Stimulated activated CD8-positive, alpha-beta memory T cell treated with anti-CD3 and anti-CD28 coated beads, Interleukin-4, amount 100 ng/mL, for 4 hours (primary cell): ENCODE data around the gene KCNQ5.

Experiments used
- DNase-seq, 2 donors: peaks; one replicate each; pipeline ENCODE4 v3.0.0-alpha.2; 2020; ENCODE audit warnings: low read depth in 2 of 2, low spot score in 1 of 2

Gene KCNQ5

GRCh38 chr6:73088138-73088813 is 466.4 kb downstream of the KCNQ5 start:
- no peak for DNase-seq

DNA sequence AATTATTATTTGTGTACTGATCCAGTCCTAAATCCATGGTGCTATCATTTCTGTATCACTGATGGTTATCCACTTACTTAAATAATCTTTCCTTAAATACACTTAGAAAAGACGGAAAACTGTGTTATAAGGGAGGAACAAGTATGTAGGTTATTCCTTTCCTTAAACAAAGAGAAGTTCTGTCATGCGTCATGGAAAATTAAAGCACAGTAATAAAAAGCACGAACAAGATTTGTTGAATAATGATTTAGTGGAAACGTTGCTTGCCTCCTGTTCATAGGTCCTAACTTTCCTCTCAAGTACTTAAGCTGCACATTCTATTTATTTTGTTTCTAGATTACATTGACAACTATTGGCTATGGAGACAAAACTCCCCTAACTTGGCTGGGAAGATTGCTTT is 483.1 kb downstream of the KCNQ5 start:
- no peak for DNase-seq

DNA sequence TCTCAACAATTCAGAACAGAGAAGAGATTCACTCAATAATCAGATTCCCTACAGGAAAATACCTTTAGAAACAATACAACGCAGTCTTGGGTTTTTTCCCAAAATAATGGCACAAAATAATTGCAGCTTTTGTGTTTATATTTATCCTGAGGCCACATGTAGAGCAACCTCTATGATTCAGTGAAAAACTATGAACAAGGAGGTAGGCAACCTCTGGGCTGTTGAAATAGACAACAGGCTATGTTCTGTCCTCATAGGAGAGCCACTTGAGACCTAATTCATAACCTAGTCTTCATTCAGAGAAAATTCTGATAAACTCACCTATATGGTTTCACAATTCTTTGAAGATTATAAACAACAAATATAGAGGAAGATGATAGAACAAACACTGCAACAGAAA is 485.2 kb downstream of the KCNQ5 start:
- no peak for DNase-seq

- no peak for DNase-seq
Measured at GRCh38 chr6:73108949-73109348, 487.1 kb downstream of the KCNQ5 start.

DNA sequence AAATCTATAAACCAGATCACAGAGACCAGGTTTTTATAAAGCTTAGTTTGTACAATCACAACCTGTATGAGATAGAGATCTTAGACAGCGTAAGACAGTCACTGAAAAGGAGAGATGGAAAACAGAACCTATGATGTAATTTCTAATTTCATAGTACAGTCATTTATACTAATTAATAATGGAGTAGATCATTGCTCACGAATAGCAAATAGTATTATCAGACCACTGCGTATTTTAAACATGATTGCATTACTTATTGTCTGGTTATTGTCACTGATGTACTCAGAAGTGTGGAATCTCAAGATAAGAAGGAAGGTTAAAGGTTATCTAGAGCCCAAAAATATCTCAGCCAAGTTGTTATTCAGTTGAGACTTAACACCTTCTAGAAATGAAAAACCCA is 487.8 kb downstream of the KCNQ5 start:
- DNase-seq: no peak

DNA sequence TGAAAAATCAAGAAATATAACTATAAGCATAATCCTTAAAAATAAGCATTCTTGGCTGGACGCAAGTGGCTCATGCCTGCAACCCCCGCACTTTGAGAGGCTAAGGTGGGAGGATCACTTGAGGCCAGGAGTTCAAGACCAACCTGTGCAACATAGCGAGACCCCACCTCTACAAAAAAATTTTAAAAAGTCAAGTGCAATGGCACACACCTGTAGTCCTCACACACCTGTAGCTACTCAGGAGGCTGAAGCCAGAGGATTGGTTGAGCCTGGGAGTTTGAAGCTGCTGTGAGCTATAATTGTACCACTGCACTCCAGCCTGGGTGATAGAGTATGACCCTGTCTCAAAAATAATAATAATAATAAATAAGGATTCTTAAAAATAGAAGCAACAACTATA is 494.5 kb downstream of the KCNQ5 start:
- DNase-seq: no peak

DNA sequence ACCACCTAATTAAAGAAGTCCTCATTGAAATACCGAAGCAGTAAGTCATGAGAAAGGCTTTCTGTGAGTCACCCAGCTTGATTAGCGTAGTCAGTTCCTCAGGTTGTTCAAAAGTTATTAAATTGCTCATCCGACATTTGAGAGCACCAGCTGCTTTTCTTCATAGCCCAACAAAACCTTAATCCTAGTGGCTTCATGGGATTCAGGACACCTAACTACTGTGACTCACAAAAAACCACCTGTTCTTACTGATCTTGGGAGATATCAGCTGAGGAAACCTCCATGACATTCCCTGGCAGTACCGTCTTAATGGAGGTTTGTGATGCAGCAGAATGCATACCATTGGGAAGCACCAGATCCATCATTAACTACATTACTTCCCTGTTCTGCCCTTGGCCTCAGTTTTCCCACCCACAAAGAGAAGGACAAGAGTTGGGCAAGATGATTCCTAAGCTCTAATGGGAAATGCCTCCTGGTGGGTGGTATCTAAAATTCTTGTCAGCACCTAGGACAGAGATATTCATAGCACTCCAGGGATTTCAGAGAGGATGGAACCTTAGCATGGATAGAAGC is 499.6 kb downstream of the KCNQ5 start:
- no peak for DNase-seq

DNA sequence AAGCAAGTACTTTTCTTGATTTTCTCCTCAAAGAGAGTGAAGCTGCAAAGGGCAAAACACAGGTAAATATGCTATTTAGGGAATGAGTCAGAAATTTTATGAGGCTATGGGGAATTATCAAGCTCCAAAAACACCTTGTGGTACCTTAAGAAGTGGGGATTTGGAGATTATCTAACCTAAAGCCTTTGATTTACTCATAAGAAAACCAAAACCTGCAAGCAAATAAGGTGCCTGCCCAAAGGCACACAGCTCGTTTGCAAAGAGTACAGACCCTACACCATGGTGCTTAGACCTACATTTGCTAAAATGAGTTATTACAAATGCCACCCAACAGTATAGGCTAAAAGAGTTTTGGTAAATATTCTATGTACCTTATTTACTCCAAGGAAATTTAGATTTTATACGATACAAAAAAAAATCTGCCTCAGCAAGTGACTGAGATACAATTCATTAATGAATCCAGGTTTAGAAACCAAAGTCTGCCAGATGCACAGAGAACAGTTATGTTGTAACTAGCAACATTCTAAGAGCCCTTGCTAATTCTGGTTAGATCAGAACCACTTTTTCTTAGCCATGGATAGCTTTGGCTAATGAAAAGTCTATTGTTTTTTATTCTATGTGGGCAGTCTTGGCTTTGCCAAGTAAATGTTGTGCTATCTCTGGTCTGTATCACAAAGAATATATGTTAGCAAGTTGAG is 501.9 kb downstream of the KCNQ5 start:
- no peak for DNase-seq

GRCh38 chr6:73129653-73130443 is 508.0 kb downstream of the KCNQ5 start:
- DNase-seq: peak; percentile 51 to 73

DNA sequence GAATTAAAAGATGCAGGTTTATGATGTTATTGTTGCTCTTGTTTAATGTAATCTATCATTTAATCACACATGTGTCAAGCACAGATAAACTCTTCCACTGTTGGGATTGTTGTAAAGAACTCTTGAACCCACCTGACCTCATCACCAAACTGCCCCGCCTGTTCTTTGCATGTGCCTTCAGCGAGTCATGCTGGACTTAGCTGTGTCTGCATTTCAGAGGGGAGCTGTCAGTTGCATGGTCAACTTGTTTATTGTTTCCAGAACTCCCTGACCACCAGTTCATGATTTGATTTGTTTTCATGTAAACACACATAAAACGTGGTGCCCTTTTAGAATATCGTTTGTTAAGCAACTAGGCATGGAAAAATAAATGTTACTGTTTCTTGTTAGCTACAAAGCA is 509.8 kb downstream of the KCNQ5 start:
- DNase-seq: no peak

DNA sequence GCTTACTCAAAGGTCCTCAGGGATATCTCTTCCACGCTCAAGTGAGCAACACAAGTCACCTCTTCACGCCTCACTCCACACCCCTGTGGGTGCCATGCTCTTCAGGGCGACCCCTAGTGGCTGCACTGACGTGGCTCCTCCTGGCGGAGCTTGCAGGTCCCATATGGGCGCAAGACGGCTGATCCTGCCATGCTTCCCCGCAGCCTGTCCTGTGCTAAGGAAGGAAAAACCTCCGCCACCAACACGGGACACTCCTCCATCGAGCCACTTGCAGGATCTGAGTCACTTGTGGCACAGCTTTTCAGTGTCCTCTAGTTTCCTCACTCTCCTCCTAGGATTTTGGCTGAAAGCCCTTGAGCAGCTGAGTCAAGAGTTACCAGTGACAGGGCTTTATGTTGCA is 512.7 kb downstream of the KCNQ5 start:
- DNase-seq: no peak

DNA sequence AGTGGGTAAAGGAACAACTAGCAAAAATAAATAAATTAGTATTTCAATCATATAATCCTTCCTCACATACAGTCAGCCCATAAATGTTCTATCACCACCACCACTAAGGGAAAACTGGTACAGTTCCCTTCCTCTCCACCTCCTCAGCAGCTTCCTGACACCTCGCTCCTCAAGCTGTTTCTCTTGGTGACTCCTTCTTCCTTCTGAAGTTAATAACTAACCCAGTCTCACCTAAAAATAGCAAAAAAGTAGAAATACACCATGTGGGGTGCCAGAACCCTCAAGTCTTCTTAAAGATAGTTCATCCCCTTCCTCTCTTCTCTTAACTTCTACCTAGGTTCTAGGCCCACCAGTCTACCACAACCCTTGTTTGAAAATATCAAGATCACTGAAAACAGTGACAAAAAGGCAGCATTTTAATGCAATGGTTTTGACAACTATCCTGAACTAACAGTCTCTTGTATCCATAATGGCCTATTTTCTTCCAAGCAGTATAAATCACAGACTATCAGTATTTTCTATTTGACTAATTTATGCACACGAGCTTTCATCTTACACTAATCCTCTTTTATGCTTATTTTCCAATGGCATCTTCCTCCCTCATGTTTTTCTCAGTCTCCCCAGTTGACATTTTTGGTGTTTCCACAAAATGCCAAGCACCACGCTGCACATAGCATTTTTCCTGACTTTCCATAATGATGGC is 518.0 kb downstream of the KCNQ5 start:
- DNase-seq: no peak

GRCh38 chr6:73143551-73143950 is 521.7 kb downstream of the KCNQ5 start:
- DNase-seq: no peak

DNA sequence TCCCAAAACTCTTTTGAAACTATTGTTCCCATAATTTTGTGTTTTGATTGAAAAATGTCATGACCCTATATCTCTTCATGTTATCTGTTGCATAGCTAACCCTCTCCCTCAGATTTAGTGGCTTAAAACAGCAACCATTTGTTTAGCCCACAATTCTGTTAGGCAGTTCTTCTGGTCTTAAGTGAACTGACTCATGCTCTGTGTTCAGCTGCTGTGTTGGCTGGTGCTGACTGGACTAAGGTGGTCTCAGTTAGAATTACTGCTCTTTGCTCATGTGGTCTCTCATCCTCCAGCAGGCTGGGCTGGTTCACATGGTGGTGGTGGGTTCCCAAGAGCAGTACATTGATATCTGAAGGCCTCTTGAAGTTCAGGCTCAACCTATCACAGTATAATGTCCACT is 522.7 kb downstream of the KCNQ5 start:
- DNase-seq: no peak

DNA sequence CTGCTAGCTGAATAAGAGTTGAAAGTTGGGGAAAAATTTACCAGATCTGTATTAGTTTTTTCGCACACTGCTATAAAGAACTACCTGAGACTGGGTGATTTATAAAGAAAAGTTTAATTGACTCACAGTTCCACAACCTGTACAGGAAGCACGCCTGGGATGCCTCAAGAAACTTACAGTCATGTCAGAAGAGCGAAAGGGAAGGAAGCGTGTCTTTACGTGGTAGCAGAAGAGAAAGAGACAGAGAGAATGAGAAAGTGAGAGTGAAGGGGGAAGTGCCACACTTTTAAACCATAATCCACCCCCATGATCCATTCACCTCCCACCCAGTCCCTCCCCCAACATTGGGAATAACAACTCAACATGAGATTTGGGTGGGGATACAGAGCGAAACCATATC is 523.8 kb downstream of the KCNQ5 start:
- no peak for DNase-seq

DNA sequence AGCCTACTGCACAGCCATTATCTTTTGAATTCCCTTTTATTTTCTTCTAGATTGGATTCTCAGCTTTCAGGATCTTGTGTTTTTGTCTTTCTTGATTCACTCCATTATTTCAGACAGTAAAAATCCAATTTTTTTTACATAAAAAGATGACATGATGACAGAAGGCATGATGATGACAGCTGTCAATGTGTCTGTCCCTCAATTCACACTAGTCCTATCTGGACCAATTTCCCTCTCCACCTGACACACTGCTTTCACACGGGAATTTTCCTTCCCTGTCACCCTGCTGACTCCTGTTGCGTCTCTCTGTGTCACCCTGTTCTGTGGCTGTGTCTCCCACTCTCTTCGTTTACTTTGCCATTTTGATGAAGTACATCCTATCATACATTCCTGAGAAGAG is 529.9 kb downstream of the KCNQ5 start:
- no peak for DNase-seq

DNA sequence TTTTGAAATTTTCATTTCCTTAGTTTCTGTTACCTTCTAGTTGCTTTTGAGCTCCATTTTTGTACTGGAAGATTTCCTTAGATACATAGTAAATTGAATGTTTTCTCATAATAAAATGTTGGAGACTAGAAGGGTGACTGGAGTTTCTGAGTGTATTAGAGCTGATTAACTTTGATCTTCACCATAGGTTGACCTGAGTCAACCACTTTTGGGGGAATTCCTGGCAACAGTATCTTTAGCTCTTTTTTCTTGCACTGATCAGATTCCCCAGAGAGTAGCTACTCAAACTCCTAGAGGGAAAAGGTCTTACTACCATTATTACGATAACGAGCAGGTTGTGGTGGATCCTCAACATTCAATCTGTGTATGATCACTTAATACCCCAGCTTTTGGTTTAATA is 530.7 kb downstream of the KCNQ5 start:
- DNase-seq: no peak

- no peak for DNase-seq
Measured at GRCh38 chr6:73152966-73153757, 531.3 kb downstream of the KCNQ5 start.

GRCh38 chr6:73156793-73157767 is 535.2 kb downstream of the KCNQ5 start:
- DNase-seq: no peak
